HepG2 (cell line): ENCODE measurements around the gene PLLP. TPM values are rescaled to one million over a fixed set of nuclear protein-coding genes. Genes with fewer than 3 reads are reported as not detected.

ENCODE experiments used
- ARNT2 ChIP-seq: sonication (generic); formaldehyde crosslinking; IDR thresholded peaks from 2 replicates; pipeline ENCODE4 v1.8.0; 2022; ENCODE audit warnings: mild to moderate bottlenecking, low read depth, missing genetic modification reagents, moderate library complexity
- BCLAF1 ChIP-seq: fragments of 450-650 bp; IDR thresholded peaks from 2 replicates; pipeline ENCODE4 v1.6.1; 2017; ENCODE audit warnings: mild to moderate bottlenecking
- BRD4 ChIP-seq: sonication (generic); formaldehyde crosslinking; IDR thresholded peaks from 2 replicates; pipeline ENCODE4 v1.4.0; 2020; ENCODE audit warnings: missing genetic modification reagents
- CCDC6 ChIP-seq: sonication (generic); formaldehyde crosslinking; IDR thresholded peaks from 2 replicates; pipeline ENCODE4 v1.8.1; 2022; ENCODE audit warnings: mild to moderate bottlenecking, missing genetic modification reagents, moderate library complexity
- GPN1 ChIP-seq: sonication (generic); formaldehyde crosslinking; IDR thresholded peaks from 2 replicates; pipeline ENCODE4 v1.5.1; 2020; ENCODE audit warnings: missing genetic modification reagents, borderline replicate concordance
- MZF1 ChIP-seq: sonication (generic); formaldehyde crosslinking; IDR thresholded peaks from 2 replicates; pipeline ENCODE4 v1.8.1; 2023; ENCODE audit warnings: mild to moderate bottlenecking, missing genetic modification reagents, borderline replicate concordance
- PAWR ChIP-seq: sonication (generic); formaldehyde crosslinking; IDR thresholded peaks from 2 replicates; pipeline ENCODE4 v1.4.0; 2020; ENCODE audit warnings: missing genetic modification reagents, mild to moderate bottlenecking, borderline replicate concordance
- ZNF646 ChIP-seq: sonication (generic); formaldehyde crosslinking; IDR thresholded peaks from 2 replicates; pipeline ENCODE4 v1.9.0; 2021; ENCODE audit warnings: mild to moderate bottlenecking, missing genetic modification reagents
- ZNF660 ChIP-seq: sonication (generic); formaldehyde crosslinking; IDR thresholded peaks from 2 replicates; pipeline ENCODE4 v1.5.1; 2020; ENCODE audit warnings: mild to moderate bottlenecking, low read depth, missing genetic modification reagents, borderline replicate concordance
- polyA plus RNA-seq, 8 experiments: library from polyadenylated mRNA; depleted of rRNA in 3 of 8; stranded (reverse) in 7 of 8; unstranded in 1 of 8; fragments of >200 nt; fragmentation: Illumina TruSeq in 4 of 8; extraction: Trizol in 4 of 8; gene quantifications; 2 replicates each; pipeline versions ENCODE4 v1.2.1 to v1.2.3, GENCODE V29; 2011 to 2016; ENCODE audit warnings: low read depth in 4 of 8, missing spikeins in 1 of 8, mixed read lengths in 1 of 8; ENCODE audit not compliant: insufficient read depth in 1 of 8
- total RNA-seq, 5 experiments: library from RNA; depleted of rRNA; stranded (reverse); fragments of >200 nt; fragmentation: Illumina TruSeq; extraction: Trizol; gene quantifications; 2 replicates each; pipeline ENCODE4 v1.2.3, GENCODE V29; 2016; ENCODE audit warnings: low read depth in 1 of 5
- TF ChIP-seq, protein P1 (sequence below): conservative IDR thresholded peaks from 2 replicates; pipeline ENCODE4 v1.6.1; 2018; ENCODE audit warnings: missing genetic modification reagents
- TF ChIP-seq, protein P2 (sequence below): sonication (generic); formaldehyde crosslinking; IDR thresholded peaks from 2 replicates; pipeline ENCODE4 v1.5.0; 2020; ENCODE audit warnings: missing genetic modification reagents
- TF ChIP-seq, protein P3 (sequence below): sonication (generic); formaldehyde crosslinking; IDR thresholded peaks from 2 replicates; pipeline ENCODE4 v1.4.0; 2020; ENCODE audit warnings: missing genetic modification reagents, mild to moderate bottlenecking, borderline replicate concordance

PLLP gene
- total and polyA plus RNA-seq, 2 of the 13 experiments (the other 11 are each of a cell fraction or from before 2014, with no cell fraction given), result 60.6 to 127 TPM

DNA sequence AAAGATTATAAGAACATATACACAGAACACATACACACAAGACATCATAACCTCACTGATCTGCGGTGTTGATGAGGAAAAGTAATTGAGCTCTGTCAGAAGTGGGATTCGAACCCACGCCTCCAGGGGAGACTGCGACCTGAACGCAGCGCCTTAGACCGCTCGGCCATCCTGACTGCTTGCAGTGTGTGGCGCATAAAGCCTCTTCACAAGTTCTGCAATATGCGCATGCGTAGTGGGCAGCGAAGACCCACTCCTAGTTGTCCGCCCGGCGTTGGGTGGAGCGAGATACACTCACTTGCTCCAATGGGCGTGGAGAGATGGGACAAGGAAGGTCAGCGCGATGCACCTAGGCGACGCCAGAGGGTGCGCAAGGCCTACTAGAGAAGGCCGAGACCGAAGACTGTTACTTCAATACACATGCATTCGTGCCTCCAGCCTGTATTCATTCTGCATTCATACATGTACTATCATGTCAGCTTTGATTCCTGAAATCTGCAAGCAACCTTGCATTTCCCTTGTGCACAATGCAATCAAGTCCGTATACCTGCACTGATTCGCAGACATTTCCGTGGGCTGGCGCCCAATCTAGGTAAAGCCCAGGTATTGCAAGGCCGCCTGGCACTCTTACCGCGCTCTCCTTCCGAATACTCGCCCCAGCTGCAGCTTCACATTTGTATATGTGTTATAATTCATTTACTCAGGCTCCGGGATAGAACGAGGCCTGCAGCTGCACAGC, 16.1 kb upstream of the PLLP start (continued):
- TF ChIP-seq ZNF646 (CRISPR knock-in tag) (peak; percentile 11; the same call in 1 of the 2 replicates), ARNT2 (CRISPR knock-in tag) (no peak), GPN1 (CRISPR knock-in tag) (no peak), BCLAF1 (no peak), PAWR (no peak; the same call in 1 of the 2 replicates), CCDC6 (peak; percentile 74; the same call in 1 of the 2 replicates), MZF1 (CRISPR knock-in tag) (no peak), BRD4 (CRISPR knock-in tag) (0 out of 2 replicates have a peak, but pooled peaks have one; percentile 9), ZNF660 (CRISPR knock-in tag) (no peak)
- TF ChIP-seq, protein P1, sequence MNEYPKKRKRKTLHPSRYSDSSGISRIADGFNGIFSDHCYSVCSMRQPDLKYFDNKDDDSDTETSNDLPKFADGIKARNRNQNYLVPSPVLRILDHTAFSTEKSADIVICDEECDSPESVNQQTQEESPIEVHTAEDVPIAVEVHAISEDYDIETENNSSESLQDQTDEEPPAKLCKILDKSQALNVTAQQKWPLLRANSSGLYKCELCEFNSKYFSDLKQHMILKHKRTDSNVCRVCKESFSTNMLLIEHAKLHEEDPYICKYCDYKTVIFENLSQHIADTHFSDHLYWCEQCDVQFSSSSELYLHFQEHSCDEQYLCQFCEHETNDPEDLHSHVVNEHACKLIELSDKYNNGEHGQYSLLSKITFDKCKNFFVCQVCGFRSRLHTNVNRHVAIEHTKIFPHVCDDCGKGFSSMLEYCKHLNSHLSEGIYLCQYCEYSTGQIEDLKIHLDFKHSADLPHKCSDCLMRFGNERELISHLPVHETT (CRISPR knock-in tag), result no peak
- TF ChIP-seq, protein P2, sequence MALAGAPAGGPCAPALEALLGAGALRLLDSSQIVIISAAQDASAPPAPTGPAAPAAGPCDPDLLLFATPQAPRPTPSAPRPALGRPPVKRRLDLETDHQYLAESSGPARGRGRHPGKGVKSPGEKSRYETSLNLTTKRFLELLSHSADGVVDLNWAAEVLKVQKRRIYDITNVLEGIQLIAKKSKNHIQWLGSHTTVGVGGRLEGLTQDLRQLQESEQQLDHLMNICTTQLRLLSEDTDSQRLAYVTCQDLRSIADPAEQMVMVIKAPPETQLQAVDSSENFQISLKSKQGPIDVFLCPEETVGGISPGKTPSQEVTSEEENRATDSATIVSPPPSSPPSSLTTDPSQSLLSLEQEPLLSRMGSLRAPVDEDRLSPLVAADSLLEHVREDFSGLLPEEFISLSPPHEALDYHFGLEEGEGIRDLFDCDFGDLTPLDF, result no peak
- TF ChIP-seq, protein P3, sequence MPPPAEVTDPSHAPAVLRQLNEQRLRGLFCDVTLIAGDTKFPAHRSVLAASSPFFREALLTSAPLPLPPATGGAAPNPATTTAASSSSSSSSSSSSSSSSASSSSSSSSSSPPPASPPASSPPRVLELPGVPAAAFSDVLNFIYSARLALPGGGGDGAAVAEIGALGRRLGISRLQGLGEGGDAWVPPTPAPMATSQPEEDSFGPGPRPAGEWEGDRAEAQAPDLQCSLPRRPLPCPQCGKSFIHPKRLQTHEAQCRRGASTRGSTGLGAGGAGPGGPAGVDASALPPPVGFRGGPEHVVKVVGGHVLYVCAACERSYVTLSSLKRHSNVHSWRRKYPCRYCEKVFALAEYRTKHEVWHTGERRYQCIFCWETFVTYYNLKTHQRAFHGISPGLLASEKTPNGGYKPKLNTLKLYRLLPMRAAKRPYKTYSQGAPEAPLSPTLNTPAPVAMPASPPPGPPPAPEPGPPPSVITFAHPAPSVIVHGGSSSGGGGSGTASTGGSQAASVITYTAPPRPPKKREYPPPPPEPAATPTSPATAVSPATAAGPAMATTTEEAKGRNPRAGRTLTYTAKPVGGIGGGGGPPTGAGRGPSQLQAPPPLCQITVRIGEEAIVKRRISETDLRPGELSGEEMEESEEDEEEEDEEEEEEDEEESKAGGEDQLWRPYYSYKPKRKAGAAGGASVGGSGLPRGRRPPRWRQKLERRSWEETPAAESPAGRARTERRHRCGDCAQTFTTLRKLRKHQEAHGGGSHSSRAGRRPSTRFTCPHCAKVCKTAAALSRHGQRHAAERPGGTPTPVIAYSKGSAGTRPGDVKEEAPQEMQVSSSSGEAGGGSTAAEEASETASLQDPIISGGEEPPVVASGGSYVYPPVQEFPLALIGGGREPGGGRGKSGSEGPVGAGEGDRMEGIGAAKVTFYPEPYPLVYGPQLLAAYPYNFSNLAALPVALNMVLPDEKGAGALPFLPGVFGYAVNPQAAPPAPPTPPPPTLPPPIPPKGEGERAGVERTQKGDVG, result peak; percentile 65; the same call in 1 of the 2 replicates
